Right atrium auricular region (tissue), 2 donors: ENCODE results near the gene MRPS24. TPM values are rescaled to one million over a fixed set of nuclear protein-coding genes. Genes with fewer than 3 reads are reported as not detected.

Experiments used
- DNase-seq: peaks from one replicate; pipeline ENCODE4 v3.0.0-alpha.2; 2019; ENCODE audit warnings: low spot score
- H3K27ac ChIP-seq, 2 donors: fragments of 200-600 bp; sonication (generic); 1 replicate in 1 of 2; 2 replicates in 1 of 2; pipeline ENCODE4 v1.5.1; 2016 to 2019
- H3K27me3 ChIP-seq, 2 donors: fragments of 200-600 bp; sonication (generic); one replicate each; pipeline versions ENCODE4 v1.5.1 to v1.6.0; 2017 to 2019
- H3K36me3 ChIP-seq: fragments of 200-600 bp; sonication (generic); one replicate; pipeline ENCODE4 v1.5.1; 2016
- H3K4me1 ChIP-seq, 2 donors: fragments of 200-600 bp; sonication (generic); one replicate each; pipeline versions ENCODE4 v1.5.1 to v1.6.0; 2017 to 2019
- H3K4me3 ChIP-seq, 2 donors: fragments of 200-600 bp; sonication (generic); 1 replicate in 1 of 2; 2 replicates in 1 of 2; pipeline ENCODE4 v1.5.1; 2017 to 2019; ENCODE audit warnings: mild to moderate bottlenecking in 1 of 2, moderate library complexity in 1 of 2
- H3K9me3 ChIP-seq, 2 donors: fragments of 200-600 bp; sonication (generic); one replicate each; pipeline ENCODE4 v1.5.1; 2019
- CTCF ChIP-seq, 2 donors: fragments of 200-600 bp; sonication (generic); IDR thresholded peaks; one replicate each; pipeline ENCODE4 v1.5.1; 2019; ENCODE audit warnings: antibody characterized with exemption in 2 of 2
- total RNA-seq, 2 donors: library from RNA; depleted of rRNA; stranded (reverse); fragments of >200 nt; gene quantifications; one replicate each; pipeline ENCODE4 v1.1.0, GENCODE V29; 2016

The MRPS24 gene
- total RNA-seq, 2 donors from 2014 or later = 127 to 171 TPM

- no peak overlapping the region for H3K4me3 ChIP-seq
- H3K27ac ChIP-seq = peak overlapping the region in 1 of 2 donors; percentile 10
- no peaks in the 10 kb centered on the region for H3K27me3 ChIP-seq
- no peak for DNase-seq
- no peaks in the 10 kb centered on the region for H3K9me3 ChIP-seq
- no peak for TF ChIP-seq CTCF (IDR thresholded peaks at IDR 0.05)
- peaks cover 50% of the 10 kb centered on the region for H3K36me3 ChIP-seq
- H3K4me1 ChIP-seq = peaks cover 0 to 50% of the 10 kb centered on the region in 2 donors
These were observed 6.9 kb upstream of the MRPS24 start for GRCh38 chr7:43876241-43876640.

GRCh38 chr7:43873300-43873699, 4.0 kb upstream of the MRPS24 start:
- Histone ChIP-seq H3K36me3 (peaks cover 27% of the 10 kb centered on the region), H3K4me1 (peaks cover 0 to 49% of the 10 kb centered on the region in 2 donors), H3K9me3 (no peaks in the 10 kb centered on the region), H3K27me3 (no peaks in the 10 kb centered on the region), H3K4me3 (no peak overlapping the region), H3K27ac (peak overlapping the region; percentile 67 to 74)
- TF ChIP-seq CTCF (IDR thresholded peaks at IDR 0.05) = no peak
- peak; percentile 85 for DNase-seq

- Histone ChIP-seq H3K27ac (peak overlapping the region; percentile 67 to 74), H3K4me3 (no peak overlapping the region), H3K36me3 (peaks cover 20% of the 10 kb centered on the region), H3K27me3 (no peaks in the 10 kb centered on the region), H3K9me3 (no peaks in the 10 kb centered on the region), H3K4me1 (peaks cover 0 to 45% of the 10 kb centered on the region in 2 donors)
- DNase-seq = peak; percentile 70
- TF ChIP-seq CTCF (IDR thresholded peaks at IDR 0.05) = no peak
These were observed 3.2 kb upstream of the MRPS24 start for GRCh38 chr7:43872406-43873110.

GRCh38 chr7:43871064-43871463, 1.7 kb upstream of the MRPS24 start:
- H3K4me3 ChIP-seq = no peak overlapping the region
- H3K4me1 ChIP-seq = peaks cover 0 to 40% of the 10 kb centered on the region in 2 donors
- TF ChIP-seq CTCF (IDR thresholded peaks at IDR 0.05) = no peak
- no peaks in the 10 kb centered on the region for H3K9me3 ChIP-seq
- H3K27me3 ChIP-seq = no peaks in the 10 kb centered on the region
- peaks cover 16% of the 10 kb centered on the region for H3K36me3 ChIP-seq
- H3K27ac ChIP-seq = no peak overlapping the region
- no peak for DNase-seq

- Histone ChIP-seq H3K27ac (peak overlapping the region; percentile 90 to 91), H3K9me3 (no peaks in the 10 kb centered on the region), H3K4me1 (peaks cover 0 to 40% of the 10 kb centered on the region in 2 donors), H3K36me3 (peaks cover 11% of the 10 kb centered on the region), H3K4me3 (no peak overlapping the region), H3K27me3 (no peaks in the 10 kb centered on the region)
- DNase-seq = no peak
- no peak for TF ChIP-seq CTCF (IDR thresholded peaks at IDR 0.05)
These were observed 999 bp upstream of the MRPS24 start for GRCh38 chr7:43870316-43870715.

GRCh38 chr7:43869867-43870240, 537 bp upstream of the MRPS24 start:
- TF ChIP-seq CTCF (IDR thresholded peaks at IDR 0.05) = no peak
- Histone ChIP-seq H3K9me3 (no peaks in the 10 kb centered on the region), H3K27me3 (no peaks in the 10 kb centered on the region), H3K4me3 (peak overlapping the region; percentile 93 to 97), H3K27ac (peak overlapping the region; percentile 90 to 91), H3K36me3 (peaks cover 11% of the 10 kb centered on the region), H3K4me1 (peaks cover 0 to 40% of the 10 kb centered on the region in 2 donors)
- DNase-seq = no peak
